HepG2 (cell line): ENCODE data around the gene CLDN19.

Experiments used
- CAMTA2 ChIP-seq: sonication (generic); formaldehyde crosslinking; IDR thresholded peaks from 2 replicates; pipeline ENCODE4 v1.4.0; 2020; ENCODE audit warnings: mild to moderate bottlenecking, missing genetic modification reagents, borderline replicate concordance
- CTCF ChIP-seq: sonication (generic); formaldehyde crosslinking; IDR thresholded peaks from 2 replicates; pipeline ENCODE4 v1.5.0; 2020; ENCODE audit warnings: mild to moderate bottlenecking, missing genetic modification reagents, moderate library complexity
- PAX8 ChIP-seq: sonication (generic); formaldehyde crosslinking; IDR thresholded peaks from 2 replicates; pipeline ENCODE4 v1.8.0; 2022; ENCODE audit warnings: mild to moderate bottlenecking, missing genetic modification reagents, borderline replicate concordance
- PBX3 ChIP-seq: sonication (generic); formaldehyde crosslinking; IDR thresholded peaks from 2 replicates; pipeline ENCODE4 v1.8.1; 2023; ENCODE audit warnings: missing genetic modification reagents, inconsistent platforms, borderline replicate concordance
- POLR2A ChIP-seq, 2 experiments: IDR thresholded peaks; 2 replicates each; pipeline ENCODE4 v1.6.1; 2011; ENCODE audit warnings: low read depth in 2 of 2, low read length in 2 of 2, mild to moderate bottlenecking in 1 of 2, moderate library complexity in 1 of 2; ENCODE audit not compliant: insufficient read depth in 1 of 2
- TCF12 ChIP-seq, 2 experiments: fragments of 450-650 bp in 1 of 2; sonication (generic) in 1 of 2; formaldehyde crosslinking in 1 of 2; IDR thresholded peaks; 2 replicates each; pipeline versions ENCODE4 v1.6.1 to v1.8.0; 2017 to 2022; ENCODE audit warnings: antibody characterized with exemption in 1 of 2, mild to moderate bottlenecking in 1 of 2, missing genetic modification reagents in 1 of 2, moderate library complexity in 1 of 2
- YY1 ChIP-seq: IDR thresholded peaks from 2 replicates; pipeline ENCODE4 v1.6.1; 2011; ENCODE audit warnings: low read length, low read depth, moderate library complexity, mild to moderate bottlenecking; ENCODE audit not compliant: insufficient read depth, insufficient replicate concordance
- ZFP1 ChIP-seq: IDR thresholded peaks from 2 replicates; pipeline ENCODE4 v1.6.1; 2016

- no peak for TF ChIP-seq CAMTA2 (CRISPR knock-in tag)
- TF ChIP-seq PBX3: no peak
- TF ChIP-seq PAX8 (CRISPR knock-in tag): peak; percentile 87; the same call in 1 of the 2 replicates
- TF ChIP-seq YY1: peak; percentile 68
- no peak for TF ChIP-seq TCF12 (IDR thresholded peaks at IDR 0.05)
- 0 out of 2 replicates have a peak, but pooled peaks have one; percentile 7 for TF ChIP-seq TCF12 (CRISPR knock-in tag; IDR thresholded peaks at IDR 0.05)
- peak; percentile 35; the same call in 1 of the 2 replicates for TF ChIP-seq CTCF (CRISPR knock-in tag)
- no peak; the same call in 1 of the 2 replicates for TF ChIP-seq ZFP1
- TF ChIP-seq POLR2A (IDR thresholded peaks at IDR 0.05; ENCODE audit: insufficient read depth in 1 of 2, low read depth in 2 of 2, low read length in 2 of 2): peak; percentile 86 to 95
These were observed 26.9 kb upstream of the CLDN19 start, which contains the start of the genes C1orf50 and P3H1 for GRCh38 chr1:42766741-42767509.
